WERI-Rb-1 (cell line): ENCODE data around the gene PRPF4.
"Not testable (repeated sequence)": the region's sequence is repeated elsewhere in the genome, so short reads cannot be mapped to it uniquely, and the experiment has no call there.

ENCODE experiments used
- DNase-seq: peaks from one replicate; pipeline ENCODE4 v3.0.0-alpha.2; 2020
- H3K27ac ChIP-seq: fragments of 250-450 bp; sonication (Bioruptor Pico); 2 replicates; pipeline ENCODE4 v1.5.1; 2020; ENCODE audit warnings: mild to moderate bottlenecking, moderate library complexity
- H3K27me3 ChIP-seq: fragments of 250-450 bp; sonication (Bioruptor Pico); 2 replicates; pipeline ENCODE4 v1.5.1; 2021; ENCODE audit warnings: mild to moderate bottlenecking, low read depth, moderate library complexity; ENCODE audit not compliant: insufficient read depth, severe bottlenecking
- H3K36me3 ChIP-seq: fragments of 250-450 bp; sonication (Bioruptor Pico); 2 replicates; pipeline ENCODE4 v1.5.1; 2020; ENCODE audit warnings: mild to moderate bottlenecking, moderate library complexity
- H3K4me3 ChIP-seq: 2 replicates; pipeline ENCODE4 v1.5.1; 2011; ENCODE audit warnings: low read depth, mild to moderate bottlenecking, control low read depth, low read length
- H3K9me3 ChIP-seq: fragments of 250-450 bp; sonication (Bioruptor Pico); 2 replicates; pipeline ENCODE4 v1.5.1; 2021; ENCODE audit warnings: mild to moderate bottlenecking, moderate library complexity; ENCODE audit not compliant: severe bottlenecking
- CTCF ChIP-seq: IDR thresholded peaks from 2 replicates; pipeline ENCODE4 v1.5.1; 2011; ENCODE audit warnings: low read depth, mild to moderate bottlenecking, control low read depth, inconsistent platforms, low read length

Gene PRPF4

GRCh38 chr9:113247640-113248039 is 27.8 kb upstream of the PRPF4 start:
- Histone ChIP-seq H3K4me3 (no peak overlapping the region), H3K9me3 (no peaks in the 10 kb centered on the region), H3K27me3 (no peaks in the 10 kb centered on the region), H3K27ac (no peak overlapping the region), H3K36me3 (peaks cover 6% of the 10 kb centered on the region; the same call in 1 of the 2 replicates)
- TF ChIP-seq CTCF = no peak
- DNase-seq = no peak

GRCh38 chr9:113249661-113250060 is 25.8 kb upstream of the PRPF4 start:
- not testable (repeated sequence) for H3K9me3 ChIP-seq, H3K4me3 ChIP-seq, H3K36me3 ChIP-seq, H3K27ac ChIP-seq, H3K27me3 ChIP-seq, DNase-seq

- no peak overlapping the region for H3K4me3 ChIP-seq
- no peak overlapping the region for H3K27ac ChIP-seq
- peaks cover 6% of the 10 kb centered on the region for H3K36me3 ChIP-seq
- no peak for TF ChIP-seq CTCF
- H3K9me3 ChIP-seq = no peaks in the 10 kb centered on the region
- no peaks in the 10 kb centered on the region for H3K27me3 ChIP-seq
- DNase-seq = no peak
Observed at GRCh38 chr9:113250807-113251206, 24.7 kb upstream of the PRPF4 start.

GRCh38 chr9:113254991-113255390 is 20.5 kb upstream of the PRPF4 start:
- H3K9me3 ChIP-seq = no peaks in the 10 kb centered on the region
- no peak for TF ChIP-seq CTCF
- no peak for DNase-seq
- no peak overlapping the region for H3K4me3 ChIP-seq
- no peak overlapping the region for H3K27ac ChIP-seq
- peaks cover 32% of the 10 kb centered on the region for H3K36me3 ChIP-seq
- no peaks in the 10 kb centered on the region for H3K27me3 ChIP-seq

- no peak for DNase-seq
- Histone ChIP-seq H3K36me3 (peaks cover 36% of the 10 kb centered on the region), H3K4me3 (no peak overlapping the region), H3K9me3 (no peaks in the 10 kb centered on the region), H3K27me3 (no peaks in the 10 kb centered on the region), H3K27ac (no peak overlapping the region)
- TF ChIP-seq CTCF = no peak
Observed at GRCh38 chr9:113255438-113255837, 20.0 kb upstream of the PRPF4 start.

- TF ChIP-seq CTCF = no peak
- H3K27ac ChIP-seq = no peak overlapping the region
- H3K27me3 ChIP-seq = no peaks in the 10 kb centered on the region
- peaks cover 33% of the 10 kb centered on the region for H3K36me3 ChIP-seq
- DNase-seq = no peak
- no peak overlapping the region for H3K4me3 ChIP-seq
- H3K9me3 ChIP-seq = no peaks in the 10 kb centered on the region
Observed at GRCh38 chr9:113257863-113258262, 17.6 kb upstream of the PRPF4 start.
